Esophagus muscularis mucosa (tissue), 3 donors: ENCODE results near the gene CDH20.

ENCODE experiments used
- CTCF ChIP-seq, 3 experiments: fragments of 200-600 bp in 2 of 3; fragments of 450-650 bp in 1 of 3; sonication (generic) in 2 of 3; IDR thresholded peaks; one replicate each; pipeline ENCODE4 v1.5.1; 2017 to 2019; ENCODE audit warnings: antibody characterized with exemption in 3 of 3, mild to moderate bottlenecking in 2 of 3, moderate library complexity in 1 of 3
- EP300 ChIP-seq: sonication (generic); formaldehyde crosslinking; IDR thresholded peaks from one replicate; pipeline ENCODE4 v1.6.1; 2017; ENCODE audit warnings: antibody characterized with exemption

- TF ChIP-seq EP300 = no peak
- TF ChIP-seq CTCF (IDR thresholded peaks at IDR 0.05) = no peak
These were observed 1.9 kb downstream of the CDH20 start for GRCh38 chr18:61334951-61335683.
